H9 (cell line): ENCODE results near the gene RSU1. TPM values are rescaled to one million over a fixed set of nuclear protein-coding genes. Genes with fewer than 3 reads are reported as not detected.

ENCODE experiments used
- DNase-seq: peaks from one replicate; pipeline ENCODE4 v3.0.0-alpha.2; 2017
- H2AFZ ChIP-seq: one replicate; pipeline ENCODE4 v1.6.1; 2013; ENCODE audit warnings: mild to moderate bottlenecking, low read length, control low read depth, moderate library complexity
- H2AK5ac ChIP-seq: 2 replicates; pipeline ENCODE4 v1.6.1; 2013; ENCODE audit warnings: low read length, control low read depth, mixed read lengths; ENCODE audit not compliant: insufficient read length
- H2BK120ac ChIP-seq: one replicate; pipeline ENCODE4 v1.6.1; 2013; ENCODE audit warnings: low read depth, mild to moderate bottlenecking, low read length, control low read depth, inconsistent platforms; ENCODE audit not compliant: poor library complexity, severe bottlenecking
- H2BK12ac ChIP-seq: 2 replicates; pipeline ENCODE4 v1.6.1; 2013; ENCODE audit warnings: low read length, control low read depth, mixed read lengths, low read depth; ENCODE audit not compliant: insufficient read length
- H2BK15ac ChIP-seq: 2 replicates; pipeline ENCODE4 v1.6.1; 2013; ENCODE audit warnings: low read depth, low read length, control low read depth
- H2BK20ac ChIP-seq: one replicate; pipeline ENCODE4 v1.6.1; 2013; ENCODE audit warnings: low read depth, mild to moderate bottlenecking, low read length, control low read depth, inconsistent platforms; ENCODE audit not compliant: poor library complexity, severe bottlenecking
- H2BK5ac ChIP-seq: 2 replicates; pipeline ENCODE4 v1.6.1; 2013; ENCODE audit warnings: low read length, control low read depth, mixed read lengths; ENCODE audit not compliant: insufficient read length
- H3K14ac ChIP-seq: 2 replicates; pipeline ENCODE4 v1.6.1; 2013; ENCODE audit warnings: low read length, control low read depth; ENCODE audit not compliant: insufficient read depth
- H3K18ac ChIP-seq: 2 replicates; pipeline ENCODE4 v1.6.1; 2013; ENCODE audit warnings: low read depth, mild to moderate bottlenecking, mixed read lengths, low read length, control low read depth; ENCODE audit not compliant: insufficient read length
- H3K23ac ChIP-seq: 2 replicates; pipeline ENCODE4 v1.6.1; 2013; ENCODE audit warnings: low read length, control low read depth, mixed read lengths, low read depth; ENCODE audit not compliant: insufficient read length
- H3K23me2 ChIP-seq: 2 replicates; pipeline ENCODE4 v1.6.1; 2013; ENCODE audit warnings: low read depth, mild to moderate bottlenecking, mixed read lengths, low read length, control low read depth; ENCODE audit not compliant: insufficient read length, poor library complexity, severe bottlenecking
- H3K27ac ChIP-seq: 2 replicates; pipeline ENCODE4 v1.5.1; 2013; ENCODE audit warnings: low read length, control low read depth, mixed read lengths, low read depth; ENCODE audit not compliant: insufficient read length
- H3K27me3 ChIP-seq: 2 replicates; pipeline ENCODE4 v1.6.1; 2013; ENCODE audit warnings: low read length, control low read depth, inconsistent platforms; ENCODE audit not compliant: insufficient read depth
- H3K4ac ChIP-seq: 2 replicates; pipeline ENCODE4 v1.6.1; 2013; ENCODE audit warnings: low read depth, mild to moderate bottlenecking, control low read depth, inconsistent platforms, low read length, moderate library complexity
- H3K4me1 ChIP-seq: 2 replicates; pipeline ENCODE4 v1.6.1; 2013; ENCODE audit warnings: low read length, control low read depth, inconsistent platforms; ENCODE audit not compliant: insufficient read depth
- H3K4me2 ChIP-seq: 2 replicates; pipeline ENCODE4 v1.6.1; 2013; ENCODE audit warnings: low read length, control low read depth, mixed read lengths; ENCODE audit not compliant: insufficient read length, insufficient read depth
- H3K56ac ChIP-seq: 2 replicates; pipeline ENCODE4 v1.6.1; 2013; ENCODE audit warnings: low read depth, mild to moderate bottlenecking, mixed read lengths, low read length, control low read depth; ENCODE audit not compliant: insufficient read length
- H3K79me1 ChIP-seq: 2 replicates; pipeline ENCODE4 v1.6.1; 2013; ENCODE audit warnings: low read depth, mild to moderate bottlenecking, moderate library complexity, low read length, control low read depth, inconsistent platforms; ENCODE audit not compliant: insufficient read depth, poor library complexity, severe bottlenecking
- H3K79me2 ChIP-seq: 2 replicates; pipeline ENCODE4 v1.6.1; 2013; ENCODE audit warnings: low read length, control low read depth, inconsistent platforms; ENCODE audit not compliant: insufficient read depth
- H3K9ac ChIP-seq: 2 replicates; pipeline ENCODE4 v1.6.1; 2013; ENCODE audit warnings: low read length, control low read depth, mixed read lengths; ENCODE audit not compliant: insufficient read length; ENCODE audit errors: extremely low read depth
- H3K9me3 ChIP-seq: one replicate; pipeline ENCODE4 v1.6.1; 2013; ENCODE audit warnings: low read depth, low read length, inconsistent platforms; ENCODE audit not compliant: control insufficient read depth
- H3T11ph ChIP-seq: one replicate; pipeline ENCODE4 v1.6.1; 2013; ENCODE audit warnings: mild to moderate bottlenecking, low read length, control low read depth, inconsistent platforms
- H4K20me1 ChIP-seq: one replicate; pipeline ENCODE4 v1.6.1; 2013; ENCODE audit not compliant: control insufficient read depth, insufficient read length, insufficient read depth
- H4K5ac ChIP-seq: 2 replicates; pipeline ENCODE4 v1.6.1; 2013; ENCODE audit warnings: low read depth, mild to moderate bottlenecking, mixed read lengths, low read length, control low read depth; ENCODE audit not compliant: insufficient read length
- H4K8ac ChIP-seq: replicated peaks from 2 replicates; pipeline ENCODE4 v1.6.1; 2013; ENCODE audit warnings: low read length, control low read depth, mixed read lengths, low read depth; ENCODE audit not compliant: insufficient read length
- H4K91ac ChIP-seq: 2 replicates; pipeline ENCODE4 v1.6.1; 2013; ENCODE audit warnings: low read depth, mild to moderate bottlenecking, moderate library complexity, mixed read lengths, low read length, control low read depth; ENCODE audit not compliant: insufficient read length
- H3K27ac Mint-ChIP-seq, 3 experiments: 2 replicates in 2 of 3; 3 replicates in 1 of 3; pipeline ENCODE4 v1.8.0; 2020 to 2021; ENCODE audit warnings: mixed read lengths in 3 of 3, mild to moderate bottlenecking in 1 of 3, moderate library complexity in 1 of 3
- H3K27me3 Mint-ChIP-seq: 2 replicates; pipeline ENCODE4 v1.8.0; 2021; ENCODE audit warnings: low read depth, mild to moderate bottlenecking, moderate library complexity, mixed read lengths
- H3K36me3 Mint-ChIP-seq, 3 experiments: 2 replicates in 2 of 3; 3 replicates in 1 of 3; pipeline ENCODE4 v1.8.0; 2020 to 2021; ENCODE audit warnings: low read depth in 3 of 3, mixed read lengths in 3 of 3; ENCODE audit not compliant: insufficient read depth in 1 of 3
- H3K4me1 Mint-ChIP-seq, 2 experiments: 2 replicates each; pipeline ENCODE4 v1.8.0; 2020; ENCODE audit warnings: mixed read lengths in 2 of 2
- H3K4me3 Mint-ChIP-seq, 2 experiments: 2 replicates in 1 of 2; 3 replicates in 1 of 2; pipeline ENCODE4 v1.8.0; 2020 to 2021; ENCODE audit warnings: mild to moderate bottlenecking in 2 of 2, mixed read lengths in 2 of 2, moderate library complexity in 1 of 2
- H3K9me3 Mint-ChIP-seq, 2 experiments: 2 replicates in 1 of 2; 3 replicates in 1 of 2; pipeline ENCODE4 v1.8.0; 2020; ENCODE audit warnings: mild to moderate bottlenecking in 2 of 2, mixed read lengths in 2 of 2, moderate library complexity in 1 of 2
- WGBS: extraction: QIAGEN DNeasy Blood & Tissue Kit; methylation state at CpG from one replicate; pipeline ENCODE4 v1.1.7; 2013; ENCODE audit warnings: missing lambda C conversion rate, low lambda C conversion rate, mixed read lengths; ENCODE audit not compliant: insufficient read length; ENCODE audit errors: extremely low coverage; 5-methylcytosine and 5-hydroxymethylcytosine counted together
- total RNA-seq: library from RNA; stranded (reverse); gene quantifications from 2 replicates; pipeline ENCODE4 v1.2.1, GENCODE V29; 2021
- TF ChIP-seq, protein P1 (sequence below): fragments of 200-600 bp; sonication (generic); conservative IDR thresholded peaks from 3 replicates; pipeline ENCODE4 v1.8.0; 2021; ENCODE audit warnings: antibody characterized with exemption, mild to moderate bottlenecking

RSU1 gene
- total RNA-seq, 1 experiment from 2014 or later, result 59.4 TPM

DNA sequence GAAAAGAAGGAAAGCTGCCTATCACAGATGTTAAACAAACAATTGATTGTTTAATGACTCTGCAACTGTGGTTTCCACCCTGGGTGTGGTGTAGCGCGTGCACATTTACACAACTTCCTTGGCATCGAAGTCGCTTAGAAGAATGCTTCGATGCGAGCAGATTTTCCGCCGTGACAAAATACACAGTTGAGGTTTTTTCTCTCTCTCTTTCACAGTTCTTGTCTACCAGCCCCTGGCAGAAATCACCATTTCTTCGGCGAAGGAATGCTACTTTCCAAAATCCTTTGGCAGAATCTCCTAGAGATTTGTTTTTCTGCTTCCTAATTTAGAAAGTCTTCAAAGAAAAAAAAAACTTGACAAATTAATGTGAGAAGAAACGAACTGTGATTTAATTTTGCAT, 224.8 kb downstream of the RSU1 start:
- H4K20me1 ChIP-seq, result no peaks in the 10 kb centered on the region
- H3K36me3 Mint-ChIP-seq, result no peaks in the 10 kb centered on the region; a peak in 1 of 7 replicates
- H3K9me3 Mint-ChIP-seq, result no peaks in the 10 kb centered on the region

More for the DNA sequence above, 224.8 kb downstream of the RSU1 start:
- Histone ChIP-seq H2BK120ac (no peak overlapping the region), H3K79me2 (no peaks in the 10 kb centered on the region), H2BK15ac (no peak overlapping the region), H2BK12ac (no peak overlapping the region), H4K5ac (no peak overlapping the region), H3K79me1 (no peaks in the 10 kb centered on the region), H3T11ph (no peak overlapping the region), H3K4me1 (no peaks in the 10 kb centered on the region; the same call in 1 of the 2 replicates), H4K8ac (no peak overlapping the region), H3K27me3 (no peaks in the 10 kb centered on the region), H4K91ac (no peak overlapping the region), H3K23ac (no peak overlapping the region), H3K4me2 (no peak overlapping the region), H2AFZ (no peak overlapping the region), H2BK20ac (no peak overlapping the region), H2AK5ac (no peak overlapping the region), H3K9ac (no peak overlapping the region), H3K18ac (no peak overlapping the region), H3K14ac (no peak overlapping the region), H3K9me3 (no peaks in the 10 kb centered on the region), H3K56ac (no peak overlapping the region), H3K4ac (no peak overlapping the region), H3K23me2 (no peaks in the 10 kb centered on the region), H2BK5ac (no peak overlapping the region), H3K27ac (no peak overlapping the region)
- Mint-ChIP-seq H3K4me1 (peaks cover 35 to 39% of the 10 kb centered on the region in 2 experiments), H3K27ac (peak overlapping the region in 1 of 3 experiments; percentile 93; a peak in 3 of 7 replicates), H3K4me3 (no peak overlapping the region), H3K27me3 (no peaks in the 10 kb centered on the region)
- TF ChIP-seq, protein P1, sequence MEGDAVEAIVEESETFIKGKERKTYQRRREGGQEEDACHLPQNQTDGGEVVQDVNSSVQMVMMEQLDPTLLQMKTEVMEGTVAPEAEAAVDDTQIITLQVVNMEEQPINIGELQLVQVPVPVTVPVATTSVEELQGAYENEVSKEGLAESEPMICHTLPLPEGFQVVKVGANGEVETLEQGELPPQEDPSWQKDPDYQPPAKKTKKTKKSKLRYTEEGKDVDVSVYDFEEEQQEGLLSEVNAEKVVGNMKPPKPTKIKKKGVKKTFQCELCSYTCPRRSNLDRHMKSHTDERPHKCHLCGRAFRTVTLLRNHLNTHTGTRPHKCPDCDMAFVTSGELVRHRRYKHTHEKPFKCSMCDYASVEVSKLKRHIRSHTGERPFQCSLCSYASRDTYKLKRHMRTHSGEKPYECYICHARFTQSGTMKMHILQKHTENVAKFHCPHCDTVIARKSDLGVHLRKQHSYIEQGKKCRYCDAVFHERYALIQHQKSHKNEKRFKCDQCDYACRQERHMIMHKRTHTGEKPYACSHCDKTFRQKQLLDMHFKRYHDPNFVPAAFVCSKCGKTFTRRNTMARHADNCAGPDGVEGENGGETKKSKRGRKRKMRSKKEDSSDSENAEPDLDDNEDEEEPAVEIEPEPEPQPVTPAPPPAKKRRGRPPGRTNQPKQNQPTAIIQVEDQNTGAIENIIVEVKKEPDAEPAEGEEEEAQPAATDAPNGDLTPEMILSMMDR, result no peak
- DNase-seq, result no peak
- WGBS, result no CpG with 5 or more reads among the region's 11 CpGs
